ENCODE measurements around the gene DMRTB1. TPM values are rescaled to one million over a fixed set of nuclear protein-coding genes. Genes with fewer than 3 reads are reported as not detected.

The DMRTB1 gene
- total RNA-seq, 1 experiment from 2014 or later, result not detected

DNA sequence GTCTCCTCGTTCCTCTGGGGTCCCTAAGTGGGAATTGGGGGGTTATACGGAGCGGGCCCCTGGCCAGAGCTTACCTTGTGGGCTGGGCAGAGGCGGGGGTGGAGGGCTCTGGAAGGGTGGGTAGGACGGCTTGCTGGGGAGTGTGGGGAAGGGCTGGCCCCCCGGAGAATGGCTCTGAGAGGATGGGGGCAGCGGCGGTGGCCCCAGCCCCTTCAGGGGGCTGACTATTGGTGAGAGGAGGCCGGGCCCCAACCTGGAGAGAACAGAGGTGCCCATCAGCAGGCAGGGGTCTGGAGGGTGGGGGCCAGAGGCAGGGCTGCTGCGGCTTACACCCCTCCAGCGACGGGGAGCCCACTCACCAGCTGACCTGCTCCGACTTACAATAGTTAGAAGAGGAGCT lies 50.6 kb downstream of the DMRTB1 start:
- ATAC-seq (no peak), DNase-seq (ENCODE audit: low read depth, low spot score) (no peak)
- intact Hi-C loops (cut with micrococcal nuclease; ENCODE audit: unreplicated experiment), result no loop called here
- Histone ChIP-seq H3K4me1 (ENCODE audit: control insufficient read depth, insufficient read depth, low read length) (no peaks in the 10 kb centered on the region; the same call in 1 of the 2 replicates), H3K9me3 (ENCODE audit: control insufficient read depth, insufficient read depth, low read depth, low read length) (no peaks in the 10 kb centered on the region), H3K36me3 (ENCODE audit: control insufficient read depth, insufficient read depth, low read length) (no peaks in the 10 kb centered on the region), H3K27ac (ENCODE audit: low read length) (no peak overlapping the region), H3K27me3 (ENCODE audit: control insufficient read depth, insufficient read depth, low read length) (no peaks in the 10 kb centered on the region), H3K4me3 (ENCODE audit: low read depth in 2 of 2, low read length in 2 of 2) (no peak overlapping the region)
- TF ChIP-seq, protein P1, sequence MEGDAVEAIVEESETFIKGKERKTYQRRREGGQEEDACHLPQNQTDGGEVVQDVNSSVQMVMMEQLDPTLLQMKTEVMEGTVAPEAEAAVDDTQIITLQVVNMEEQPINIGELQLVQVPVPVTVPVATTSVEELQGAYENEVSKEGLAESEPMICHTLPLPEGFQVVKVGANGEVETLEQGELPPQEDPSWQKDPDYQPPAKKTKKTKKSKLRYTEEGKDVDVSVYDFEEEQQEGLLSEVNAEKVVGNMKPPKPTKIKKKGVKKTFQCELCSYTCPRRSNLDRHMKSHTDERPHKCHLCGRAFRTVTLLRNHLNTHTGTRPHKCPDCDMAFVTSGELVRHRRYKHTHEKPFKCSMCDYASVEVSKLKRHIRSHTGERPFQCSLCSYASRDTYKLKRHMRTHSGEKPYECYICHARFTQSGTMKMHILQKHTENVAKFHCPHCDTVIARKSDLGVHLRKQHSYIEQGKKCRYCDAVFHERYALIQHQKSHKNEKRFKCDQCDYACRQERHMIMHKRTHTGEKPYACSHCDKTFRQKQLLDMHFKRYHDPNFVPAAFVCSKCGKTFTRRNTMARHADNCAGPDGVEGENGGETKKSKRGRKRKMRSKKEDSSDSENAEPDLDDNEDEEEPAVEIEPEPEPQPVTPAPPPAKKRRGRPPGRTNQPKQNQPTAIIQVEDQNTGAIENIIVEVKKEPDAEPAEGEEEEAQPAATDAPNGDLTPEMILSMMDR (IDR thresholded peaks at IDR 0.05), result no peak
- no peak for TF ChIP-seq POLR2AphosphoS5 (IDR thresholded peaks at IDR 0.05; ENCODE audit: low read depth, low read length)
- TF ChIP-seq, protein P2, sequence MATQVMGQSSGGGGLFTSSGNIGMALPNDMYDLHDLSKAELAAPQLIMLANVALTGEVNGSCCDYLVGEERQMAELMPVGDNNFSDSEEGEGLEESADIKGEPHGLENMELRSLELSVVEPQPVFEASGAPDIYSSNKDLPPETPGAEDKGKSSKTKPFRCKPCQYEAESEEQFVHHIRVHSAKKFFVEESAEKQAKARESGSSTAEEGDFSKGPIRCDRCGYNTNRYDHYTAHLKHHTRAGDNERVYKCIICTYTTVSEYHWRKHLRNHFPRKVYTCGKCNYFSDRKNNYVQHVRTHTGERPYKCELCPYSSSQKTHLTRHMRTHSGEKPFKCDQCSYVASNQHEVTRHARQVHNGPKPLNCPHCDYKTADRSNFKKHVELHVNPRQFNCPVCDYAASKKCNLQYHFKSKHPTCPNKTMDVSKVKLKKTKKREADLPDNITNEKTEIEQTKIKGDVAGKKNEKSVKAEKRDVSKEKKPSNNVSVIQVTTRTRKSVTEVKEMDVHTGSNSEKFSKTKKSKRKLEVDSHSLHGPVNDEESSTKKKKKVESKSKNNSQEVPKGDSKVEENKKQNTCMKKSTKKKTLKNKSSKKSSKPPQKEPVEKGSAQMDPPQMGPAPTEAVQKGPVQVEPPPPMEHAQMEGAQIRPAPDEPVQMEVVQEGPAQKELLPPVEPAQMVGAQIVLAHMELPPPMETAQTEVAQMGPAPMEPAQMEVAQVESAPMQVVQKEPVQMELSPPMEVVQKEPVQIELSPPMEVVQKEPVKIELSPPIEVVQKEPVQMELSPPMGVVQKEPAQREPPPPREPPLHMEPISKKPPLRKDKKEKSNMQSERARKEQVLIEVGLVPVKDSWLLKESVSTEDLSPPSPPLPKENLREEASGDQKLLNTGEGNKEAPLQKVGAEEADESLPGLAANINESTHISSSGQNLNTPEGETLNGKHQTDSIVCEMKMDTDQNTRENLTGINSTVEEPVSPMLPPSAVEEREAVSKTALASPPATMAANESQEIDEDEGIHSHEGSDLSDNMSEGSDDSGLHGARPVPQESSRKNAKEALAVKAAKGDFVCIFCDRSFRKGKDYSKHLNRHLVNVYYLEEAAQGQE (IDR thresholded peaks at IDR 0.05; ENCODE audit: insufficient read depth in 1 of 2, low read depth in 2 of 2, low read length in 1 of 2), result no peak
- BruUV-seq (replicated peaks), result no TSS peak
- in situ Hi-C loops (cut with HindIII; ENCODE audit: low pct_unique_long_range_greater_than_20kb, low sequenced_read_pairs), result no loop called here
- ChIA-PET POLR2A (no interaction called here), CTCF (no interaction called here)

DNA sequence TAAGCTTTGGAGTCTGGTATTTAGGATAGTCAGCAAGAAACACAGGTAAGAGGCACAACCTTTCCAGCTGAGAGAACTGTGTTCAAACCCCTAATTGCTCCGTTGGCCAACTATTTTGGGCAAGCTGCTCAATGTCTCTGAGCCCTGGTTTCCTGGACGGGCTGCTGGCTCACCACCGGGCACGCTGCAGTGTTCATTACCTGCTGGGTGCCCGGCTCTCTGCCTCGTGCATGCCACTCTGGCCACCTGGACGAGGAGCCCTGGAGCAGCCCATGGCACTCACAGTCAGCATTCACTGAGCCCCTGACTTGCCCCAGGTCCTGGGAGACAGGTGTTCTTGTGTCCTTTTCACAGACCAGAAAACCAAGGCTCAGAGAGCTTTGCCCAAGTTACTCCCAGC lies 51.0 kb downstream of the DMRTB1 start:
- Histone ChIP-seq H3K36me3 (ENCODE audit: control insufficient read depth, insufficient read depth, low read length) (no peaks in the 10 kb centered on the region), H3K27me3 (ENCODE audit: control insufficient read depth, insufficient read depth, low read length) (no peaks in the 10 kb centered on the region), H3K9me3 (ENCODE audit: control insufficient read depth, insufficient read depth, low read depth, low read length) (no peaks in the 10 kb centered on the region), H3K27ac (ENCODE audit: low read length) (no peak overlapping the region), H3K4me1 (ENCODE audit: control insufficient read depth, insufficient read depth, low read length) (no peaks in the 10 kb centered on the region; the same call in 1 of the 2 replicates), H3K4me3 (ENCODE audit: low read depth in 2 of 2, low read length in 2 of 2) (no peak overlapping the region)
- in situ Hi-C loops (cut with HindIII; ENCODE audit: low pct_unique_long_range_greater_than_20kb, low sequenced_read_pairs) (no loop called here), intact Hi-C loops (cut with micrococcal nuclease; ENCODE audit: unreplicated experiment) (no loop called here)
- CTCF ChIA-PET, result no interaction called here
- TF ChIP-seq, protein P1 (IDR thresholded peaks at IDR 0.05), result no peak
- TF ChIP-seq POLR2AphosphoS5 (IDR thresholded peaks at IDR 0.05; ENCODE audit: low read depth, low read length), result no peak
- TF ChIP-seq, protein P2 (IDR thresholded peaks at IDR 0.05; ENCODE audit: insufficient read depth in 1 of 2, low read depth in 2 of 2, low read length in 1 of 2), result no peak
- TF ChIP-seq TCF7L2 (IDR thresholded peaks at IDR 0.05; ENCODE audit: low read depth, low read length), result no peak
- no peak for TF ChIP-seq SIN3A (IDR thresholded peaks at IDR 0.05; ENCODE audit: borderline replicate concordance, insufficient read depth, low read depth, low read length)
- POLR2A ChIA-PET, result no interaction called here
- DNase-seq (ENCODE audit: low read depth, low spot score), result no peak
- BruUV-seq (replicated peaks), result no TSS peak
- no peak for ATAC-seq
